H54 (cell line): ENCODE data around the gene MAPT.
"Not testable (repeated sequence)": the region's sequence is repeated elsewhere in the genome, so short reads cannot be mapped to it uniquely, and the experiment has no call there.

Source experiments
- DNase-seq: peaks from one replicate; pipeline ENCODE4 v3.0.0; 2011; ENCODE audit warnings: low spot score, mixed read lengths; ENCODE audit not compliant: insufficient read length
- FAIRE-seq: peaks from 3 replicates; lab custom pipeline; 2011; peaks lifted over from hg19 to GRCh38; lab: Jason Lieb, UNC
- POLR2A ChIP-seq: IDR thresholded peaks from 2 replicates; pipeline ENCODE4 v1.6.1; 2011; ENCODE audit warnings: low read depth, mild to moderate bottlenecking, low read length

Gene MAPT

DNA sequence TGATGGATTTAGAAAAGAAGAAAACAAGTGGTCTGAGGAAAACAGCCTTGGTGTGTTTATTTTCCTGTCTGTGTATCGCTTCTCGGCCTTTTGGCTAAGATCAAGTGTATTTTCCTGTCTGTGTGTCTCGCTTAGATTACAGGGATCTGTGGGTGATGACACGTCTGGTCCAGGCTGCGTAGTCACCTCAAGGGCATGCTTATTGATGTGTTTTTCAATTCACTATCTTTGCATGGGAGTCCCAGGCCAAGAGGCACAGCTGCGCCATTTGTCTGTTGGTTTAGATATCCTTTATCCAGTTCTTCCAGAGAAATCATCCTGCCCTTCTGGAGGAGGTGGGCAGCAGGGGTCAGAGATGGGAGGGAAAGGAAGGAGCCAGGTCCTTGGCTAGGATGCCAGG is 57.6 kb downstream of the MAPT start:
- no peak for TF ChIP-seq POLR2A
- FAIRE-seq, result no peak
- DNase-seq, result no peak

DNA sequence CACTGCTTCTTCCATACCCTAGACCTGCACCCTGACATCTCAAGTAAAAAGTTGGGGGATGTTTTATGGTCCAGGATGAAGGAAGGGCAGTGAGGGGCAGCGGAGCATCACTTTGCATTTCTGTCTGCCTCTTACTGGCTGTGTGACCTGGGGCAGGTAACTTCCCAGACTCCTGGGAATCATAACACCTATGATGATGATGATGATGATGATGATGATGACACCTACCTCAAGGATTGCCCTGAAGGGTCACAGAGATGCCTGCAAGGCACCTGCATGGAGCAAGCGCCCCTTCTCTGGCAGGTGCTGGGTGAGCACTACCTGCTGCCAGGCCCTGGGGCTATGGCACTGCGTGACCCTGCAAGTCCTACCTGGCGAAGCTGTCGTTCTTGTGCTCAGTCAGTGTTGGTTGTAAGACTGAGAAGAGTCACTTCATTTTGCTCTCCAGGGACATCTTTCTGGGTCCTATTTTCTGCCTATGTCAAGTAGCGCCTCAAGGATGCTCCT is 58.5 kb downstream of the MAPT start:
- DNase-seq (no peak), FAIRE-seq (no peak)
- TF ChIP-seq POLR2A, result no peak

DNA sequence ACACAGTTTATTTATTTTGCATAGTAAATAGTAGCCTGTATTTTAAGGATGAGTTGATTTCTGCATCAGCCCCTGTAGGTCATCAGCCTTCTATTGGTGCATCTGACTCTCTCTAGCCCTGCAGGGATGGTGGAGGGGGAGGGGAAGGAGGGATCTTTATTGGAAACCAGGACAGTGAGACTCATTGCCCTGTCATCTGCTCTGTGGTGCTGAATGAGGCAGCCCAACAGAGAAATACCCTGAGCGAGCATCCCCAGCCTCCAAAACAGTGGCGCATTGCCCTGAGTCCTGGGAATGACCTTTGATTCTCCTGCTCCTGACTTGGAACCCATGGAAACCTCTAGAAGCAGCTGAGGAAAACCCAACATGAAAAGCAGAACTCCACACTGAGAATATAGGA is 59.2 kb downstream of the MAPT start:
- FAIRE-seq, result no peak
- no peak for DNase-seq
- no peak for TF ChIP-seq POLR2A

DNA sequence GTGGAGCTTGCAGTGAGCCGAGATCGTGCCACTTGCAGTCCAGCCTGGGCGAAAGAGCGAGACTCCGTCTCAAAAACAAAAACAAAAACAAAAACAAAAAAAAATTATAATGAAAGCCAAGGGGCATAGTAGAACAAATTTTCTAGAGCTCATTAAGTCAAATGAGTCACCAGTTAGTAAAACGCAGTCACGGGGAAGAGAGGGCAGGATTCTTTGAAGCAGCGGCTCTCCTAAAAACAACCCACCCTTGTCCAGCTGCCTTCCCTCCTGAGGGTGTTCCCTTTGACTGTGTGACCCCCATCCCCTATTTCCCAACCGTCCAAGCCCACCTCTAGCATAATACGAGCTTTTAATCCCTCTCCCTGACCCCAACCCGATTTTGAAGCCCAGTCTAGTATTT is 60.6 kb downstream of the MAPT start:
- FAIRE-seq (no peak), DNase-seq (no peak)
- no peak for TF ChIP-seq POLR2A

GRCh38 chr17:45955326-45955725 is 61.0 kb downstream of the MAPT start:
- DNase-seq (no peak), FAIRE-seq (no peak)
- no peak for TF ChIP-seq POLR2A

DNA sequence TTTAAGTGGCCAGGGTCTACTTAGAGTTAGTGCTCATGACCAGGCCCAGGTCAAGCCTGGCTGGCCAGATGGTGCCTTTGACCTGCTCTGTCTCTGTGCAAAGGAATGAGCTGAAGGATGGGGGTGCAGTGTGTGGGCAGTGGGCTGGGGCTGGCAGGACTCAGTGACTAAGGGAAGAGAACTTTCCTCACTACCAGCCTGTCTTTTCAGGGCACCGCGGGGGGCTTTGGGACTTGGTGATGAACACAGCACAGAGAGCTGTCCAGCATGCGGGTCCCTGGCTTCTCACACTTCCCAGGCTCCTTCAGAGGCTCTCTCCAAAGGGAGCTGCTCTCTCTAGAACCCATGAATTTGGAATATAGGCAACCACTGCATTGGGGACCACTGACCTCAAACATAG is 61.7 kb downstream of the MAPT start:
- DNase-seq (no peak), FAIRE-seq (no peak)
- no peak for TF ChIP-seq POLR2A

DNA sequence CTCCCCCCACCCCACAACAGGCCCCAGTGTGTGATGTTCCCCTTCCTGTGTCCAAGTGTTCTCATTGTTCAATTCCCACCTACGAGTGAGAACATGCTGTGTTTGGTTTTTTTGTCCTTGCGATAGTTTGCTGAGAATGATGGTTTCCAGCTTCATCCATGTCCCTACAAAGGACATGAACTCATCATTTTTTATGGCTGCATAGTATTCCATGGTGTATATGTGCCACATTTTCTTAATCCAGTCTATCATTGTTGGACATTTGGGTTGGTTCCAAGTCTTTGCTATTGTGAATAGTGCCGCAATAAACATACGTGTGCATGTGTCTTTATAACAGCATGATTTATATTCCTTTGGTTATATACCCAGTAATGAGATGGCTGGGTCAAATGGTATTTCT is 62.4 kb downstream of the MAPT start:
- not testable (repeated sequence) for DNase-seq, FAIRE-seq

DNA sequence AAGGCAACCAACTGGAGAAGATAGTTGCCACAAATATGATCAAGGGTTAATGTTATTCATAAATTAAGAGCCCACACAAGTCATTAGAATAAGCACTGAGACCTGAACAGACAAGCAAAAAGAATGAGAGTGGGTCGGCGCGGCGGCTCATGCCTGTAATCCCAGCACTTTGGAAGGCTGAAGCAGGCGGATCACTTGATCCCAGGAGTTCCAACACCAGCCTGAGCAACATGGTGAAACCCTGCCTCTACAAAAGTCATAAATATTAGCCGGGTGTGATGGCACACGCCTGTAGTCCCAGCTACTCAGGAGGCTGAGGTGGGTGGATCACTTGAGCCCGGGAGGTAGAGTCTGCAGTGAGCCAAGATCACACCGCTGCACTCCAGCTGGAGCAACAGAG is 64.0 kb downstream of the MAPT start:
- TF ChIP-seq POLR2A, result no peak
- no peak for DNase-seq
- no peak for FAIRE-seq

DNA sequence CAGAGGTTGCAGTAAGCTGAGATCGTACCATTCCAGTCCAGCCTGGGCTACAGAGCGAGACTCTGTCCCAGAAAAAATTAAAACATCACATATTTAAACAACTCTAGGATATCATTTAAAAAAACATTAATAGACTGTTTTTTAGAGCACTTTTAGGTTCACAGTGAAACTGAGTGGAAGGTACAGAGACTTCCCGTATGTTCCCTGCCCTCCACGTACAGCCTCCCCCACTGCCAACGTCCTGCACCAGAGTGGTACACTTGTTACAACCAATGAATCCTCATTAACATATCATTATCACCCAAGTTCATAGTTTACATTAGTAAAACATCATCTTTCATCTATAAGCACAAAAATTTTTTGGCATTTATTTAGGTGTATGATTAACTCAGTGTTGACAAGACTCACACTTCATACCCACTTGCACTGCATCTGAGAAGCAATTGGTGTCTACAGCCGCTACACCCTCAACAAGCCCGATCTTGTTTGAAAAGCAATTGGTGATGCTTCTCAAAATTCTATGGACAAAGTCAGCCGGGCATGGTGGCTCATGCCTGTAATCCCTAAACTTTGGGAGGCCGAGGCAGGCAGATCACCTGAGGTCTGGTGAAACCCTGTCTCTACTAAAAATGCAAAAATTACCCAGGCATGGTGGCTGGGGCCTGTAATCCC is 64.8 kb downstream of the MAPT start:
- no peak for DNase-seq
- no peak for TF ChIP-seq POLR2A
- no peak for FAIRE-seq

GRCh38 chr17:45960311-45960710 is 66.0 kb downstream of the MAPT start:
- DNase-seq (no peak), FAIRE-seq (no peak)
- no peak for TF ChIP-seq POLR2A

GRCh38 chr17:45961206-45961605 is 66.9 kb downstream of the MAPT start:
- DNase-seq (no peak), FAIRE-seq (no peak)
- TF ChIP-seq POLR2A, result no peak

DNA sequence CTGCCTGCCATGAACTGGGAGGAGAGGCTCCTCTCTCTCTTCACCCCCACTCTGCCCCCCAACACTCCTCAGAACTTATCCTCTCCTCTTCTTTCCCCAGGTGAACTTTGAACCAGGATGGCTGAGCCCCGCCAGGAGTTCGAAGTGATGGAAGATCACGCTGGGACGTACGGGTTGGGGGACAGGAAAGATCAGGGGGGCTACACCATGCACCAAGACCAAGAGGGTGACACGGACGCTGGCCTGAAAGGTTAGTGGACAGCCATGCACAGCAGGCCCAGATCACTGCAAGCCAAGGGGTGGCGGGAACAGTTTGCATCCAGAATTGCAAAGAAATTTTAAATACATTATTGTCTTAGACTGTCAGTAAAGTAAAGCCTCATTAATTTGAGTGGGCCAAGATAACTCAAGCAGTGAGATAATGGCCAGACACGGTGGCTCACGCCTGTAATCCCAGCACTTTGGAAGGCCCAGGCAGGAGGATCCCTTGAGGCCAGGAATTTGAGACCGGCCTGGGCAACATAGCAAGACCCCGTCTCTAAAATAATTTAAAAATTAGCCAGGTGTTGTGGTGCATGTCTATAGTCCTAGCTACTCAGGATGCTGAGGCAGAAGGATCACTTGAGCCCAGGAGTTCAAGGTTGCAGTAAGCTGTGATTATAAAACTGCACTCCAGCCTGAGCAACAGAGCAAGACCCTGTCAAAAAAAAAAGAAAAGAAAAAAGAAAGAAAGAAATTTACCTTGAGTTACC is 68.0 kb downstream of the MAPT start:
- no peak for TF ChIP-seq POLR2A
- FAIRE-seq (no peak), DNase-seq (no peak)

GRCh38 chr17:45963283-45963682 is 68.9 kb downstream of the MAPT start:
- TF ChIP-seq POLR2A, result no peak
- DNase-seq (no peak), FAIRE-seq (no peak)

DNA sequence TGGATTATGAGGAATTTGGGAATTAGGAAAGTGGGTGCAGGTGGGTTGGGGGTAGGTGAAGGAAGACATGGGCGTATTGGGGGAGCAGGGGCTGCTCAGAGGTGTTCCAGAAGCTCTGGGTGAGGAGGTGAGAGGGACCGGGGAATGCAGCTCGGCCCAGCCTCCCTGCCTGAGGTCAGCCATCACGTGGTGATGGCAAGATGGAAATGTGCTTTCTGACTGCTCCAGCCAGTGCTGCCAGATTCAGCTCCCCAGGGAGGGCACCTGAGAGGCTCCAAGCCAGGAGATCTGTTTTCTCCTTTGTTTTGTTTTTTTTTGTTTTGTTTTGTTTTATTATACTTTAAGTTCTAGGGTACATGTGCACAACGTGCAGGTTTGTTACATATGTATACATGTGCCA is 69.5 kb downstream of the MAPT start:
- DNase-seq (no peak), FAIRE-seq (no peak)
- TF ChIP-seq POLR2A, result no peak

- FAIRE-seq, result no peak
- no peak for TF ChIP-seq POLR2A
- no peak for DNase-seq
Measured at GRCh38 chr17:45964634-45965033, 70.3 kb downstream of the MAPT start.

DNA sequence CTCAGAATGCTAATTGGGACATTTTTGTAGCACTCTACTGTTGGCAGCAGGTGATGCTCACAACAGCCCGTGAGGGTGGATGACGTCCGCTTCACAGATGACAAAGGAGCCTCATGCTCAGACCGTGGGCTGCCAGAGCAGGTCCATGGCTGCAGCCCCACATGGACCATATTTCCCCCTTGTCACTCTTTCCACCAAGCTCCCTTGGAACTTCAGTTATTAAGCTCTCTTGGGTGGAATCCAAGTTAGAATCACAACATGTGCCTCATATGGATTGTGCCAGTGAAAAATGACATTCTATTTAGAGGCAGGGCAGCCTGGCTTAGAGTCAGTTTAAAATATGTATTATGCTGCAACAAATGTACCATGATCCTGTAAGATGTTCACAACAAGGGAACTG is 71.5 kb downstream of the MAPT start:
- FAIRE-seq (no peak), DNase-seq (no peak)
- no peak for TF ChIP-seq POLR2A
